Suppressor macrophage treated with lipopolysaccharide for 1 hour (primary cell): ENCODE results near the gene DLD.
"Not testable (repeated sequence)": the region's sequence is repeated elsewhere in the genome, so short reads cannot be mapped to it uniquely, and the experiment has no call there.

ENCODE experiments used
- DNase-seq, 3 donors: peaks; one replicate each; pipeline ENCODE4 v3.0.0-alpha.2; 2020 to 2022

The DLD gene

GRCh38 chr7:107874605-107875446 is 16.2 kb upstream of the DLD start:
- peak; percentile 61 to 80 (median 62) for DNase-seq

GRCh38 chr7:107876916-107877315 is 14.1 kb upstream of the DLD start:
- DNase-seq = no peak

GRCh38 chr7:107877731-107878382 is 13.1 kb upstream of the DLD start:
- DNase-seq = no peak

GRCh38 chr7:107878636-107879035 is 12.3 kb upstream of the DLD start:
- no peak for DNase-seq

GRCh38 chr7:107879400-107880035 is 11.5 kb upstream of the DLD start:
- DNase-seq = peak; percentile 68 to 81 (median 80)

- no peak for DNase-seq
These were observed 8.2 kb upstream of the DLD start for GRCh38 chr7:107882766-107883165.

GRCh38 chr7:107884066-107884818 is 6.7 kb upstream of the DLD start:
- DNase-seq = no peak

- DNase-seq = not testable (repeated sequence)
These were observed 3.2 kb upstream of the DLD start for GRCh38 chr7:107887827-107888226.

GRCh38 chr7:107889992-107890391 is 991 bp upstream of the DLD start:
- DNase-seq = no peak

- DNase-seq = no peak
These were observed 456 bp upstream of the DLD start for GRCh38 chr7:107890493-107890961.

GRCh38 chr7:107891636-107892366 is 818 bp downstream of the DLD start:
- DNase-seq = peak; percentile 41 to 67 (median 42)

GRCh38 chr7:107892367-107892741 is 1.4 kb downstream of the DLD start:
- DNase-seq = not testable (repeated sequence)

- DNase-seq = no peak
These were observed 8.1 kb downstream of the DLD start for GRCh38 chr7:107898997-107899594.

- peak in 2 of 3 donors; percentile 40 to 58 for DNase-seq
These were observed 9.6 kb downstream of the DLD start for GRCh38 chr7:107900496-107901015.

GRCh38 chr7:107902381-107902780 is 11.4 kb downstream of the DLD start:
- no peak for DNase-seq

- peak; percentile 25 to 76 (median 75) for DNase-seq
These were observed 16.8 kb downstream of the DLD start for GRCh38 chr7:107907790-107908189.

- no peak for DNase-seq
These were observed 18.5 kb downstream of the DLD start for GRCh38 chr7:107909445-107909844.

GRCh38 chr7:107911981-107912380 is 21.0 kb downstream of the DLD start:
- no peak for DNase-seq

GRCh38 chr7:107913851-107914250 is 22.9 kb downstream of the DLD start:
- DNase-seq = peak; percentile 35 to 87 (median 68)

GRCh38 chr7:107914831-107915230 is 23.8 kb downstream of the DLD start:
- DNase-seq = peak; percentile 76 to 93 (median 83)

GRCh38 chr7:107915541-107915940 is 24.6 kb downstream of the DLD start:
- DNase-seq = peak; percentile 12 to 77 (median 68)
